Natural killer cell treated with Interleukin-12 subunit alpha and Interleukin-12 subunit beta and Interleukin-15 and Interleukin-18, amount 100 ng/mL, for 72 hours (primary cell): ENCODE results near the gene KANK3. TPM values are rescaled to one million over a fixed set of nuclear protein-coding genes. Genes with fewer than 3 reads are reported as not detected.
A peak's percentile ranks its signal among the peaks of the same experiment; 100 is the strongest.
"Not testable (repeated sequence)": the region's sequence is repeated elsewhere in the genome, so short reads cannot be mapped to it uniquely, and the experiment has no call there.

Experiments used
- ATAC-seq, 2 donors: fragments of 150-1000 bp; cut with Tn5 transposase in 1 of 2; sonication (Bioruptor Pico), chemical (Tn5 transposase) in 1 of 2; 2 replicates each; pipeline ENCODE4 v1.10.0; 2021
- DNase-seq: peaks from one replicate; pipeline ENCODE4 v3.0.0; 2022; ENCODE audit warnings: low spot score
- H3K27ac Mint-ChIP-seq, 2 donors: 1 replicate in 1 of 2; 2 replicates in 1 of 2; pipeline ENCODE4 v1.8.0; 2022; ENCODE audit warnings: mixed read lengths in 2 of 2, mild to moderate bottlenecking in 1 of 2, moderate library complexity in 1 of 2
- H3K27me3 Mint-ChIP-seq, 2 donors: 1 replicate in 1 of 2; 2 replicates in 1 of 2; pipeline ENCODE4 v1.8.0; 2022; ENCODE audit warnings: mixed read lengths in 2 of 2
- H3K36me3 Mint-ChIP-seq: one replicate; pipeline ENCODE4 v1.8.0; 2022; ENCODE audit warnings: mixed read lengths
- H3K4me1 Mint-ChIP-seq, 2 donors: 1 replicate in 1 of 2; 2 replicates in 1 of 2; pipeline ENCODE4 v1.8.0; 2022; ENCODE audit warnings: low read depth in 2 of 2, mixed read lengths in 2 of 2, mild to moderate bottlenecking in 1 of 2
- H3K4me3 Mint-ChIP-seq: one replicate; pipeline ENCODE4 v1.8.0; 2022; ENCODE audit warnings: mixed read lengths
- H3K9me3 Mint-ChIP-seq: 2 replicates; pipeline ENCODE4 v1.8.0; 2022; ENCODE audit warnings: mixed read lengths
- total RNA-seq, 2 donors: library from RNA; stranded (reverse); gene quantifications; one replicate each; pipeline ENCODE4 v1.2.3, GENCODE V29; 2022

Gene KANK3
- total RNA-seq, 2 donors from 2014 or later = 1.5 to 4.4 TPM

- H3K27ac Mint-ChIP-seq, H3K27me3 Mint-ChIP-seq, H3K36me3 Mint-ChIP-seq, DNase-seq, H3K4me1 Mint-ChIP-seq, ATAC-seq, H3K9me3 Mint-ChIP-seq, H3K4me3 Mint-ChIP-seq: not testable (repeated sequence)
These were observed 36.3 kb upstream of the KANK3 start for GRCh38 chr19:8379156-8379891.

- ATAC-seq = peak in 1 of 2 donors; percentile 17
- no peak overlapping the region for H3K4me3 Mint-ChIP-seq
- H3K9me3 Mint-ChIP-seq = no peaks in the 10 kb centered on the region
- H3K36me3 Mint-ChIP-seq = no peaks in the 10 kb centered on the region
- H3K4me1 Mint-ChIP-seq = no peaks in the 10 kb centered on the region
- DNase-seq = no peak
- no peak overlapping the region for H3K27ac Mint-ChIP-seq
- H3K27me3 Mint-ChIP-seq = no peaks in the 10 kb centered on the region
These were observed 34.5 kb upstream of the KANK3 start for GRCh38 chr19:8377598-8377997.

- not testable (repeated sequence) for H3K27ac Mint-ChIP-seq
These were observed 33.4 kb upstream of the KANK3 start for GRCh38 chr19:8376373-8376974.

GRCh38 chr19:8375766-8376165 lies 32.7 kb upstream of the KANK3 start:
- not testable (repeated sequence) for H3K36me3 Mint-ChIP-seq, H3K27ac Mint-ChIP-seq, H3K27me3 Mint-ChIP-seq, H3K4me1 Mint-ChIP-seq, H3K4me3 Mint-ChIP-seq, DNase-seq, H3K9me3 Mint-ChIP-seq, ATAC-seq

More at GRCh38 chr19:8376373-8376974, 33.4 kb upstream of the KANK3 start:
- not testable (repeated sequence) for H3K36me3 Mint-ChIP-seq, H3K4me1 Mint-ChIP-seq, H3K4me3 Mint-ChIP-seq, H3K9me3 Mint-ChIP-seq, DNase-seq, ATAC-seq, H3K27me3 Mint-ChIP-seq

- Mint-ChIP-seq H3K36me3 (no peaks in the 10 kb centered on the region), H3K4me3 (no peak overlapping the region), H3K4me1 (no peaks in the 10 kb centered on the region), H3K9me3 (no peaks in the 10 kb centered on the region), H3K27me3 (no peaks in the 10 kb centered on the region), H3K27ac (no peak overlapping the region)
- DNase-seq = no peak
- no peak for ATAC-seq
These were observed 31.1 kb upstream of the KANK3 start for GRCh38 chr19:8373867-8374813.

- DNase-seq (no peak), ATAC-seq (no peak)
- no peaks in the 10 kb centered on the region for H3K9me3 Mint-ChIP-seq
- H3K27ac Mint-ChIP-seq = no peak overlapping the region
- peaks cover 6 to 7% of the 10 kb centered on the region in 2 donors for H3K27me3 Mint-ChIP-seq
- peaks cover 0 to 7% of the 10 kb centered on the region in 2 donors for H3K4me1 Mint-ChIP-seq
- no peak overlapping the region for H3K4me3 Mint-ChIP-seq
- no peaks in the 10 kb centered on the region for H3K36me3 Mint-ChIP-seq
These were observed 28.1 kb upstream of the KANK3 start for GRCh38 chr19:8371011-8371804.

- Mint-ChIP-seq H3K9me3 (no peaks in the 10 kb centered on the region), H3K36me3 (no peaks in the 10 kb centered on the region), H3K27ac (no peak overlapping the region)
These were observed 27.3 kb upstream of the KANK3 start for GRCh38 chr19:8370176-8371010.

GRCh38 chr19:8367327-8368001 lies 24.4 kb upstream of the KANK3 start:
- Mint-ChIP-seq H3K4me3 (no peak overlapping the region), H3K4me1 (peaks cover 8 to 17% of the 10 kb centered on the region in 2 donors), H3K27ac (no peak overlapping the region), H3K36me3 (no peaks in the 10 kb centered on the region), H3K9me3 (no peaks in the 10 kb centered on the region), H3K27me3 (peaks cover 15 to 22% of the 10 kb centered on the region in 2 donors)
- no peak for ATAC-seq
- DNase-seq = no peak

More at GRCh38 chr19:8370176-8371010, 27.3 kb upstream of the KANK3 start:
- peaks cover 11 to 12% of the 10 kb centered on the region in 2 donors for H3K27me3 Mint-ChIP-seq
- peaks cover 0 to 7% of the 10 kb centered on the region in 2 donors for H3K4me1 Mint-ChIP-seq
- ATAC-seq (no peak), DNase-seq (no peak)
- no peak overlapping the region for H3K4me3 Mint-ChIP-seq

GRCh38 chr19:8366961-8367326 lies 23.9 kb upstream of the KANK3 start:
- Mint-ChIP-seq H3K4me1 (peaks cover 8 to 17% of the 10 kb centered on the region in 2 donors), H3K27ac (no peak overlapping the region), H3K9me3 (no peaks in the 10 kb centered on the region), H3K4me3 (no peak overlapping the region), H3K27me3 (peaks cover 15 to 22% of the 10 kb centered on the region in 2 donors), H3K36me3 (no peaks in the 10 kb centered on the region)
- no peak for ATAC-seq
- no peak for DNase-seq

GRCh38 chr19:8366121-8366581 lies 23.1 kb upstream of the KANK3 start:
- Mint-ChIP-seq H3K36me3 (no peaks in the 10 kb centered on the region), H3K9me3 (no peaks in the 10 kb centered on the region), H3K27me3 (peaks cover 18 to 22% of the 10 kb centered on the region in 2 donors), H3K4me3 (no peak overlapping the region), H3K27ac (no peak overlapping the region), H3K4me1 (peaks cover 8 to 20% of the 10 kb centered on the region in 2 donors)
- DNase-seq (no peak), ATAC-seq (no peak)

- Mint-ChIP-seq H3K4me1 (peaks cover 8 to 20% of the 10 kb centered on the region in 2 donors), H3K27me3 (peaks cover 18 to 22% of the 10 kb centered on the region in 2 donors), H3K27ac (peak within 1 kb of the TSS in 1 of 2 donors; percentile 80), H3K4me3 (peak within 1 kb of the TSS; percentile 87), H3K9me3 (no peaks in the 10 kb centered on the region), H3K36me3 (no peaks in the 10 kb centered on the region)
- DNase-seq = peak; percentile 82
- ATAC-seq = peak; percentile 78 to 90
These were observed 21.0 kb upstream of the KANK3 start, which contains the start of gene ANGPTL4 for GRCh38 chr19:8363803-8364771. Gene ANGPTL4, plus strand, starts transcription at chr19:8364155. Its CDS starts 167 bp downstream, at chr19:8364322.
